Amygdala (tissue), 56 donors: ENCODE data around the gene CHIT1.

Experiments used
- DNase-seq, 56 donors: peaks; one replicate each; lab custom pipeline; 2025; lab: John Stamatoyannopoulos, UW

Gene CHIT1

DNA sequence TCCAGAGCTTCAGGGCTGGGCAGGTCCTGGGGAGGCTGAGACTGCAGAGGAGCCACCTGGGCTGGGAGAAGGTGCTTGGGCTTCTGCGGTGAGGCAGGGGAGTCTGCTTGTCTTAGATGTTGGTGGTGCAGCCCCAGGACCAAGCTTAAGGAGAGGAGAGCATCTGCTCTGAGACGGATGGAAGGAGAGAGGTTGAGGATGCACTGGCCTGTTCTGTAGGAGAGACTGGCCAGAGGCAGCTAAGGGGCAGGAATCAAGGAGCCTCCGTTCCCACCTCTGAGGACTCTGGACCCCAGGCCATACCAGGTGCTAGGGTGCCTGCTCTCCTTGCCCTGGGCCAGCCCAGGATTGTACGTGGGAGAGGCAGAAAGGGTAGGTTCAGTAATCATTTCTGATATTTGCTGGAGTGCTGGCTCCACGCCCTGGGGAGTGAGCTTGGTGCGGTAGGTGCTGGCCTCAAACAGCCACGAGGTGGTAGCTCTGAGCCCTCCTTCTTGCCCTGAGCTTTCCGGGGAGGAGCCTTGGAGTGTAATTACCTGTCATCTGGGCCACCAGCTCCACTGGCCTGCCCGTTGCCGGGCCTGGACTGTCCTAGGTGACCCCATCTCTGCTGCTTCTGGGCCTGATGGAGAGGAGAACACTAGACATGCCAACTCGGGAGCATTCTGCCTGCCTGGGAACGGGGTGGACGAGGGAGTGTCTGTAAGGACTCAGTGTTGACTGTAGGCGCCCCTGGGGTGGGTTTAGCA lies 63.1 kb downstream of the CHIT1 start:
- DNase-seq, result no peak
